ENCODE results near the gene SRM.
"Not testable (repeated sequence)": the region's sequence is repeated elsewhere in the genome, so short reads cannot be mapped to it uniquely, and the experiment has no call there.

SRM gene

GRCh38 chr1:11044086-11044848, 15.6 kb downstream of the SRM start:
- DNase-seq, result no peak

GRCh38 chr1:11042995-11043874, 16.6 kb downstream of the SRM start:
- DNase-seq, result no peak

- DNase-seq, result no peak
These were observed 17.8 kb downstream of the SRM start for GRCh38 chr1:11042065-11042464.

- no peak for DNase-seq
These were observed 18.8 kb downstream of the SRM start for GRCh38 chr1:11041048-11041447.

DNA sequence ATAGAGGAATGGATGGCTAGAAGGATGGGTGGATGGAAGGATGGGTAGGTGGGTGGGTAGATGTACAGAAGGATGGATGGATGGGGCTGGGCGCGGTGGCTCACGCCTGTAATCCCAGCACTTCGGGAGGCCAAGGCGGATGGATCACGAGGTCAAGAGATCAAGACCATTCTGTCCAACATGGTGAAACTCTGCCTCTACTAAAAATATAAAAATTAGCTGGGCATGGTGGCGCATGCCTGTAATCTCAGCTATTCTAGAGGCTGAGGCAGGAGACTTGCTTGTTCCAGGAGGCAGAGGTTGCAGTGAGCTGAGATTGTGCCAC, 19.8 kb downstream of the SRM start:
- DNase-seq, result not testable (repeated sequence)

- no peak for DNase-seq
These were observed 20.3 kb downstream of the SRM start for GRCh38 chr1:11039351-11040104.

- peak; percentile 85 for DNase-seq
These were observed 22.1 kb downstream of the SRM start for GRCh38 chr1:11037740-11038182.

GRCh38 chr1:11037019-11037739, 22.6 kb downstream of the SRM start:
- not testable (repeated sequence) for DNase-seq

DNA sequence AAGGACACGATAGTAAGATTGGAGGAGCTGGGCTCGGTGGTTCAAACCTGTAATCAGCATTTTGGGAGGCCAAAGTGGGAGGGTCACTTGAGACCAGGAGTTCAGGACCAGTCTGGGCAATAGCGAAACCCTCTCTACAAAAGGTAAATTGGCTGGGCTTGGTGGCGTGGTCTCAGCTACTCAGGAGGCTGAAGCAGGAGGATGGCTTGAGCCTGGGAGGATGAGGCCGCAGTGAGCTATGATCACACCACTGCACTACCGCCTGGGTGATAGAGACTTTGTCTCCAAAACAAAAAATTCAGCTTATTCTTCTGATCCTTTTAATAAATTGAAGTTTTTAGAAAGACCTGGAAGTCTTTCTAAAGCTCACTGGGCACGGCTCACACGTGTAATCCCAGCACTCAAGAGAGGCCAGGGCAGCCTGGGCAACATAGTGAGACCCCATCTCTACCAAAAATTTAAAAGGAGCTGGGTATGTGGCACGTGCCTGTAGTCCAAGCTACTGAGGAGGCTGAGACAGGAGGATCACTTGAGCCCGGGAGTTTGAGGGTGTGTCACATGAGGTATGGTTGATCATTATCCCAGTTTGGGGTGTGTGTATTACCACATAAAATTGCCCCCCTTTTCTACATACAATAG, 28.1 kb downstream of the SRM start:
- DNase-seq, result no peak

DNA sequence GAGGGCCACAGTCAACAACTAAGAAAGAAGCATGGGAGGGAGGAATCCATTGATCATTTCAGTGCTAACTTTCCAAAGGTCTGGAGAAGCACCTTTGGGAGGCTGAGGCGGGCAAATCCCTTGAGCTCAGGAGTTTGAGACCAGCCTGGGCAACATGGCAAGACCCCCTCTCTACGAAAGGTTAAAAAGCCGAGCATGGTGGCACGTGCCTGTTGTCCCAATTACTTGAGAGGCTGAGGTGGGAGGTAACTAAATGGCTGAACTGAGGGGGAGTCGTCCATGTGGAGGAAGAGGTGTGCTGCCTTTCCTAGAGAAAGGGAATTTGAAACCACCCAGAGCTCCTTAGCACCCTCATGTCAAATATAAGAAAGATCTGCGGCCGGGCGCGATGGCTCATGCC, 29.0 kb downstream of the SRM start:
- no peak for DNase-seq

- DNase-seq, result no peak
These were observed 31.8 kb downstream of the SRM start for GRCh38 chr1:11028018-11028417.

- no peak for DNase-seq
These were observed 32.5 kb downstream of the SRM start for GRCh38 chr1:11027316-11027715.

DNA sequence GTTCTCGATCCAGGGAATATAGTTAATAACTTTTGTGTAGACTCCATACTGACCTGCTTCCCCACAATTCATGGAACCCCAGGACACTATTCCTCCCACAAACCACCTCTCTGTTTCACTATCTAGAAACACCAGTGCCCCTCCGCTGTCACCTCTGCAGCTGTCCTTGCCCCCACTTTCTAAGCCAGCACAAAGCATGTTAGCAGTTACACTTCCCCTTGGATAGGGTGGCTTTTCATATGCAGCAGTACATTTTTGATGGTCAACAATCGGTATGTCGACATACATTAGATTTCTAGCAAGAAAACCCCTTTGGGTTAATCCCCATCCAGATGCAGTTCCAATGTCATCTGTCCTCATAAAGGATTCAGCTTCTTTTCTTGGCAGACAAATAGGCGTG, 32.9 kb downstream of the SRM start:
- DNase-seq, result no peak

GRCh38 chr1:11026052-11026451, 33.8 kb downstream of the SRM start:
- no peak for DNase-seq

DNA sequence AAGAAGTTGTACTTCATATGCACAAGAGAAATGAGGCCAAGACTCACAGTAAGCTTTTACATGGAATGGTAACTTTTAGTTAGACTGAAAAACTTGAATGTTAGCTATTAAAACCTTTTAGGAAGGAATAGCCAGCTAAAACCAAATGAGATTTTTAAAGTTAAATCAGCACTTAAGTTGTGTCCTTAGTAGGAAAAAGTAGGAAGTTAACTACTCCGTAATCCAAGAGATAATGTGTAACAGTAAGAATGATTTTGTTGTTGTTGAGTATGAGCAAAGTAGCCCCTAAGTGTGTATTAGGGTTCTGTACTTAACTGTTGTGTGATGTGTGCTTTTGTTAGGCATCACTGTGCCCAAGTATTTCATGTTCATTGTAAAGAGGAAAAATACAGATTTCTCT, 34.2 kb downstream of the SRM start:
- DNase-seq, result no peak

DNA sequence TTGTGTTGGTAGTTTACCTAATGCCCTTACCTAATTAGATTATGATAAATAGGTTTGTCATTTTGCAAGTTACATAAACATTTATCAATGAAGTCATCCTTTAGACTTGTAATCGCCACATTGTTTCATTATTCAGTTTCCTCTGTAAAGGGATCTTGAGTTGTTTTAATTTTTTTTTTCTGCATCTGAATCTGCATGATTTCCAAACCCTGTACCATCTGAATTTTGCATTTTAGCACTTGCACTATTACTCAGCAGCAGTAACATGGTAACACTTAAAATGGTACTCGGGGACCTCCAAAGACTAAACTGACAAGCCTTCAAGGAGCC, 35.0 kb downstream of the SRM start:
- no peak for DNase-seq

DNA sequence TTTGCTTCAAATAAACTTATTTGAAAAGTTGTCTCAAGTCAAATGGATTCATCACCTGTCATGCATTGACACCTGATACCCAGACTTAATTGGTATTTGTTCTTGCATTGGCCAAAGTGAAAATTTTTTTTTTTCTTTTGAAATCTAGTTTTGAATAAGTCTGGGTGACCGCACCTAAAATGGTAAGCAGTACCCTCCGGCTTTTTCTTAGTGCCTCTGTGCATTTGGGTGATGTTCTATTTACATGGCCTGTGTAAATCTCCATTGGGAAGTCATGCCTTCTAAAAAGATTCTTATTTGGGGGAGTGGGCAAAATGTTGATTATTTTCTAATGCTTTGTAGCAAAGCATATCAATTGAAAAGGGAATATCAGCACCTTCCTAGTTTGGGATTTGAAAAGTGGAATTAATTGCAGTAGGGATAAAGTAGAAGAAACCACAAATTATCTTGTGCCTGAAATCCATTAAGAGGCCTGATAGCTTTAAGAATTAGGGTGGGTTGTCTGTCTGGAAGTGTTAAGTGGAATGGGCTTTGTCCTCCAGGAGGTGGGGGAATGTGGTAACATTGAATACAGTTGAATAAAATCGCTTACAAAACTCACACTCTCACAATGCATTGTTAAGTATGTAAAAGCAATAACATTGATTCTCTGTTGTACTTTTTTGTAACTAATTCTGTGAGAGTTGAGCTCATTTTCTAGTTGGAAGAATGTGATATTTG, 35.5 kb downstream of the SRM start:
- no peak for DNase-seq

DNA sequence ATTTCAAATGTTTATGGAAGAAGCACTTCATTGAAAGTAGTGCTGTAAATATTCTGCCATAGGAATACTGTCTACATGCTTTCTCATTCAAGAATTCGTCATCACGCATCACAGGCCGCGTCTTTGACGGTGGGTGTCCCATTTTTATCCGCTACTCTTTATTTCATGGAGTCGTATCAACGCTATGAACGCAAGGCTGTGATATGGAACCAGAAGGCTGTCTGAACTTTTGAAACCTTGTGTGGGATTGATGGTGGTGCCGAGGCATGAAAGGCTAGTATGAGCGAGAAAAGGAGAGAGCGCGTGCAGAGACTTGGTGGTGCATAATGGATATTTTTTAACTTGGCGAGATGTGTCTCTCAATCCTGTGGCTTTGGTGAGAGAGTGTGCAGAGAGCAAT, 36.6 kb downstream of the SRM start:
- no peak for DNase-seq

- DNase-seq, result no peak
These were observed 39.8 kb downstream of the SRM start for GRCh38 chr1:11019971-11020370.

DNA sequence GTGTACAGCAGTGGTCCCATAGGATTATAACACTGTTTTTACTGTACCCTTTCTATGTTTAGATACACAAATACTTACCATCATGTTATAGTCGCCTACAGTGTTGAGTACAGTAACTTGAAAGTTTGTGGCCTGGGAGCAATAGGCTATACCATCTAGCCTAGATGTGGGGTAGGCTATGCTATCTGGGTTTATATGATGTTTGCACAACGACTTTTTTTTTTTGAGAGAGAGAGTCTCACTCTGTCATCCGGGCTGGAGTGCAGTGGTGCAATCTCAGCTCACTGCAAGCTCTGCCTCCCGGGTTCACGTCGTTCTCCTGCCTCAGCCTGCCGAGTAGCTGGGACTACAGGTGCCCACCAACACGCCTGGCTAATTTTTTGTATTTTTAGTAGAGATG, 40.5 kb downstream of the SRM start:
- DNase-seq, result not testable (repeated sequence)

DNA sequence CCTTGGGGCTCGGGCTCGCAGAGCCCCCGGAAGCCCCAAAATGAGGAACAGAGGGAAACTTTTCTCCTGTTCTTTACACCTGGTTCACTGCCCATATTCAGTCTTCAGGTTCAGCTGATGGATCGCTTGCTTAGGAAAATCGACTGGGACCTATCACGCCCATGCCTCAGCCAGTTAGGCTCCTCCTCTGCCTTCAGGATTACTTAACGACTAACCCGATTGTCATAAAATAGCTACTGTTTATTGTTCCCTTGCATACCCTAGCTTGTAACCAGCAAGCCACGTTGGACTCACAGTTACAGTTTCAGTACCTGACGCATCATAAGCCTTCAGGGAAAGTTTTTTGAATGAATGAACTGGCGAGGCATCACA, 46.7 kb downstream of the SRM start:
- no peak for DNase-seq
